NB4 (cell line): Measurements from ENCODE around the gene TOMT.
"Not testable (repeated sequence)": the region's sequence is repeated elsewhere in the genome, so short reads cannot be mapped to it uniquely, and the experiment has no call there.

Source experiments
- DNase-seq: peaks from one replicate; pipeline ENCODE4 v3.0.0; 2010; ENCODE audit warnings: low read depth
- H3K4me3 ChIP-seq: one replicate; pipeline ENCODE4 v1.5.1; 2011; ENCODE audit warnings: mild to moderate bottlenecking, low read depth, low read length, moderate library complexity
- CTCF ChIP-seq: IDR thresholded peaks from one replicate; pipeline ENCODE4 v1.5.1; 2012; ENCODE audit warnings: low read depth, low read length
- MYC ChIP-seq: IDR thresholded peaks from 2 replicates; pipeline ENCODE4 v1.6.1; 2011; ENCODE audit warnings: low read depth, low read length
- POLR2A ChIP-seq: IDR thresholded peaks from 2 replicates; pipeline ENCODE4 v1.6.1; 2011; ENCODE audit warnings: mild to moderate bottlenecking; ENCODE audit not compliant: insufficient read length; ENCODE audit errors: extremely low read depth
- TF ChIP-seq, protein P1 (sequence below): IDR thresholded peaks from 2 replicates; pipeline ENCODE4 v1.6.1; 2011; ENCODE audit warnings: low read depth, low read length

Gene TOMT

GRCh38 chr11:72132646-72133045 lies 26.9 kb downstream of the TOMT start:
- no peak for DNase-seq
- H3K4me3 ChIP-seq: no peak overlapping the region
- TF ChIP-seq, protein P1, sequence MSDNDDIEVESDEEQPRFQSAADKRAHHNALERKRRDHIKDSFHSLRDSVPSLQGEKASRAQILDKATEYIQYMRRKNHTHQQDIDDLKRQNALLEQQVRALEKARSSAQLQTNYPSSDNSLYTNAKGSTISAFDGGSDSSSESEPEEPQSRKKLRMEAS: no peak
- TF ChIP-seq CTCF: no peak
- TF ChIP-seq POLR2A: no peak
- no peak for TF ChIP-seq MYC

DNA sequence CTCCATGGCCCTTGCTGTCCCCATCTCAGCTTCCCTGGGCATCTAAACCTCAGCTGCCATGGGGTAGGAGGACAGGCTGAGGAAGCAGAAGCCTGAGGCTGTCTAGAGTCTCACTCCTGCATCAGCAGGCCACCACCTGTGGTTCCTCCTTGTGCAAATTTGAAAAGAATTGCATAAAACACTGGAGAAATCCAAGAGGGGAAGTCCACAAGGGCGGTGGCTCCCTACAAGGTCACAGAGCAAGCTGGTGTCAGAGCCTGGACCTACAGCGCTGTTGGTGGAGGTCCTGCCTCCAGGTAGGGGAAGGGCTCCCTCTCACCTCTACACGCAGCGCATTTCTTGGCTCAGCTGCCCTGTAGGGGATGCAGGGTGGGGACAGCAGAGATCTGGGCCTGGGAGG lies 29.7 kb downstream of the TOMT start, which contains the start of gene FOLR3:
FOLR3 (plus strand) TSS at position 253 of the 400 bp plus-strand sequence. CDS start 228 bp downstream, outside the sequence.
- not testable (repeated sequence) for H3K4me3 ChIP-seq, DNase-seq

GRCh38 chr11:72135891-72136683 lies 30.4 kb downstream of the TOMT start:
- no peak for DNase-seq
- TF ChIP-seq CTCF: no peak
- TF ChIP-seq MYC: no peak
- TF ChIP-seq POLR2A: no peak
- TF ChIP-seq, protein P1: no peak
- H3K4me3 ChIP-seq: no peak overlapping the region

DNA sequence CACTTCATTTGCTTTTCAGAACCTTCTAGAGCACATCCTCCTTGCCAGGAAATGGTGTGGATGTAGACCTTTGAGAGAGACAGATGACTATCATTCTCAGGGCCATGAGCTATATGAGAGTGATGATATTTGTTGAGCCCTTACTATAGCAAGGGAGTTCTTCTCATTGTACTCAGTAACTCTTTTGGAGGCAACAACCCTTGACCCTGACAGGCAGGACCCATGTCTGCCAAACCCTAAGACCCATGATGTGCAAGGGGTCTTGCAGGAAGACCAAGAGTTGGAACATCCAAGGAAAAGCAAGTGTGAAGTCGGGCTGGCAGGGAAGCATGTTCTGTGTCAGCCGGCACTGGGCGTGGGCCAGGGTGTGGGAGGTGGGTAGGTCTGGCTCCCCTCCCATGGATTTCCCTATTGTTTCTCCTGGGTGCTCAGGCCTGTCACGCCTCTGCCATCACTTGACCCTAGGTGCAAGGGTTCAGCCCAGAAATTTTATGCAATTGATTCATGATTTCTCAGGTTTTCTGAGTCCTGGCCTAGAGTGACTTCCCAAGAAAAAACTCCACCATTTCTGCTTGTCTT lies 31.0 kb downstream of the TOMT start:
- no peak for DNase-seq
- TF ChIP-seq CTCF (no peak), MYC (no peak), POLR2A (no peak)
- TF ChIP-seq, protein P1: no peak
- no peak overlapping the region for H3K4me3 ChIP-seq

DNA sequence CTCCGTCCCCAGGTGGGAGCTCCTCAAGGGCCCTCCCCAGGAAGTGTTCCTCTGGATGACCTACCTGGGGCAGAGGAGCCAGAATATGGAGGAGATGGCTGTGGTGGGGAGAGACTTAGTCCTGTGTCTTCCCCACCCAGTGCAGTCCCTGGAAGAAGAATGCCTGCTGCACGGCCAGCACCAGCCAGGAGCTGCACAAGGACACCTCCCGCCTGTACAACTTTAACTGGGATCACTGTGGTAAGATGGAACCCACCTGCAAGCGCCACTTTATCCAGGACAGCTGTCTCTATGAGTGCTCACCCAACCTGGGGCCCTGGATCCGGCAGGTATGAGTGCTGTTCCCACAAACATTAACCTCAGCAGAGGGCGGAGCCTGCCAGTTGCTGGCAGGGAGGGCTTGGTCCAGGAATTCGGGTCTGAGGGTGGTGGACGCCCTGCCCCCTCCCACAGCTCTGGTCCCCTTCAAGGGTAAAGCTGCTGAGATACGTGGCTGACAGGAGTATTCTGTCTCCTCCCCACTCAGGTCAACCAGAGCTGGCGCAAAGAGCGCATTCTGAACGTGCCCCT lies 33.2 kb downstream of the TOMT start:
- no peak for DNase-seq
- no peak for TF ChIP-seq POLR2A
- TF ChIP-seq CTCF: no peak
- TF ChIP-seq, protein P1: no peak
- no peak for TF ChIP-seq MYC
- H3K4me3 ChIP-seq: no peak overlapping the region

DNA sequence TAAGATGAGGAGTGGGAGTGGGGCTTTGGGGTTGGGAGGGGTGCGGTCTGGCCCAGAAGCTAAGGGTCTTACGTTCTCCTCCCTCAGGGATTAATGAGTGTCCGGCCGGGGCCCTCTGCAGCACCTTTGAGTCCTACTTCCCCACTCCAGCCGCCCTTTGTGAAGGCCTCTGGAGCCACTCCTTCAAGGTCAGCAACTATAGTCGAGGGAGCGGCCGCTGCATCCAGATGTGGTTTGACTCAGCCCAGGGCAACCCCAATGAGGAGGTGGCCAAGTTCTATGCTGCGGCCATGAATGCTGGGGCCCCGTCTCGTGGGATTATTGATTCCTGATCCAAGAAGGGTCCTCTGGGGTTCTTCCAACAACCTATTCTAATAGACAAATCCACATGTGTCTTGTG lies 33.8 kb downstream of the TOMT start:
- DNase-seq: no peak
- no peak for TF ChIP-seq POLR2A
- TF ChIP-seq CTCF: no peak
- no peak for TF ChIP-seq MYC
- TF ChIP-seq, protein P1: no peak
- H3K4me3 ChIP-seq: no peak overlapping the region
